HepG2 (cell line): ENCODE measurements around the gene TFEB. TPM values are rescaled to one million over a fixed set of nuclear protein-coding genes. Genes with fewer than 3 reads are reported as not detected.

Experiments
- ARNT2 ChIP-seq: sonication (generic); formaldehyde crosslinking; IDR thresholded peaks from 2 replicates; pipeline ENCODE4 v1.8.0; 2022; ENCODE audit warnings: mild to moderate bottlenecking, low read depth, missing genetic modification reagents, moderate library complexity
- ATF5 ChIP-seq: sonication (generic); formaldehyde crosslinking; IDR thresholded peaks from 2 replicates; pipeline ENCODE4 v1.4.0; 2020; ENCODE audit warnings: mild to moderate bottlenecking, low read depth, missing genetic modification reagents
- CBX2 ChIP-seq, 2 experiments: fragments of 200-600 bp in 1 of 2; sonication (generic); formaldehyde crosslinking in 1 of 2; IDR thresholded peaks; 2 replicates each; pipeline versions ENCODE4 v1.7.0 to v1.8.1; 2018 to 2022; ENCODE audit warnings: low read depth in 2 of 2, low read length in 1 of 2, mild to moderate bottlenecking in 1 of 2, missing genetic modification reagents in 1 of 2
- E2F1 ChIP-seq: sonication (generic); formaldehyde crosslinking; IDR thresholded peaks from 2 replicates; pipeline ENCODE4 v1.5.0; 2020; ENCODE audit warnings: missing genetic modification reagents
- HNRNPLL ChIP-seq: fragments of 200-400 bp; formaldehyde crosslinking; IDR thresholded peaks from 2 replicates; pipeline ENCODE4 v1.6.1; 2017; ENCODE audit warnings: mild to moderate bottlenecking, low read depth, low read length; ENCODE audit not compliant: poor library complexity, severe bottlenecking
- LBX2 ChIP-seq: sonication (generic); formaldehyde crosslinking; IDR thresholded peaks from 2 replicates; pipeline ENCODE4 v1.5.0; 2020; ENCODE audit warnings: missing genetic modification reagents, mild to moderate bottlenecking, borderline replicate concordance
- MEIS1 ChIP-seq: sonication (generic); formaldehyde crosslinking; IDR thresholded peaks from 2 replicates; pipeline ENCODE4 v1.9.0; 2021; ENCODE audit warnings: mild to moderate bottlenecking, missing genetic modification reagents, moderate library complexity, borderline replicate concordance
- PHF21A ChIP-seq: sonication (generic); formaldehyde crosslinking; IDR thresholded peaks from 2 replicates; pipeline ENCODE4 v1.5.0; 2020; ENCODE audit warnings: mild to moderate bottlenecking, missing genetic modification reagents
- SIN3A ChIP-seq: IDR thresholded peaks from 2 replicates; pipeline ENCODE4 v1.6.1; 2011; ENCODE audit warnings: low read depth, mild to moderate bottlenecking, control low read depth, low read length, borderline replicate concordance
- SOX5 ChIP-seq: IDR thresholded peaks from 2 replicates; pipeline ENCODE4 v1.6.1; 2016; ENCODE audit warnings: borderline replicate concordance
- TRIM24 ChIP-seq: sonication (generic); formaldehyde crosslinking; IDR thresholded peaks from 2 replicates; pipeline ENCODE4 v1.8.0; 2022; ENCODE audit warnings: mild to moderate bottlenecking, missing genetic modification reagents
- XRCC5 ChIP-seq: fragments of 200-400 bp; formaldehyde crosslinking; optimal IDR thresholded peaks from 2 replicates; pipeline ENCODE3; 2017; ENCODE audit warnings: mild to moderate bottlenecking, low read length
- ZHX1 ChIP-seq: sonication (generic); formaldehyde crosslinking; IDR thresholded peaks from 2 replicates; pipeline ENCODE4 v1.8.1; 2022; ENCODE audit warnings: low read depth, mild to moderate bottlenecking, missing genetic modification reagents
- ZNF143 ChIP-seq: sonication (generic); formaldehyde crosslinking; IDR thresholded peaks from 2 replicates; pipeline ENCODE4 v1.4.0; 2020; ENCODE audit warnings: missing genetic modification reagents
- ZNF234 ChIP-seq: sonication (generic); formaldehyde crosslinking; conservative IDR thresholded peaks from 2 replicates; pipeline ENCODE4 v1.5.1; 2020; ENCODE audit warnings: mild to moderate bottlenecking, missing genetic modification reagents
- ZNF280D ChIP-seq: sonication (generic); formaldehyde crosslinking; IDR thresholded peaks from 2 replicates; pipeline ENCODE4 v1.5.1; 2020; ENCODE audit warnings: mild to moderate bottlenecking, missing genetic modification reagents
- ZNF577 ChIP-seq: sonication (generic); formaldehyde crosslinking; IDR thresholded peaks from 2 replicates; pipeline ENCODE4 v1.4.0; 2020; ENCODE audit warnings: mild to moderate bottlenecking, low read depth, missing genetic modification reagents, borderline replicate concordance
- ZNF644 ChIP-seq: IDR thresholded peaks from 2 replicates; pipeline ENCODE4 v1.6.1; 2016; ENCODE audit warnings: low read depth
- ZNF724P ChIP-seq: sonication (generic); formaldehyde crosslinking; IDR thresholded peaks from 2 replicates; pipeline ENCODE4 v1.8.0; 2022; ENCODE audit warnings: missing genetic modification reagents, borderline replicate concordance
- ZNF780A ChIP-seq: sonication (generic); formaldehyde crosslinking; IDR thresholded peaks from 2 replicates; pipeline ENCODE4 v1.8.0; 2022; ENCODE audit warnings: mild to moderate bottlenecking, missing genetic modification reagents, moderate library complexity
- polyA plus RNA-seq, 8 experiments: library from polyadenylated mRNA; depleted of rRNA in 3 of 8; stranded (reverse) in 7 of 8; unstranded in 1 of 8; fragments of >200 nt; fragmentation: Illumina TruSeq in 4 of 8; extraction: Trizol in 4 of 8; gene quantifications; 2 replicates each; pipeline versions ENCODE4 v1.2.1 to v1.2.3, GENCODE V29; 2011 to 2016; ENCODE audit warnings: low read depth in 4 of 8, missing spikeins in 1 of 8, mixed read lengths in 1 of 8; ENCODE audit not compliant: insufficient read depth in 1 of 8
- total RNA-seq, 5 experiments: library from RNA; depleted of rRNA; stranded (reverse); fragments of >200 nt; fragmentation: Illumina TruSeq; extraction: Trizol; gene quantifications; 2 replicates each; pipeline ENCODE4 v1.2.3, GENCODE V29; 2016; ENCODE audit warnings: low read depth in 1 of 5

Gene TFEB
- total and polyA plus RNA-seq, 2 of the 13 experiments (the other 11 are each of a cell fraction or from before 2014, with no cell fraction given): 13.3 to 18.7 TPM

- no peak for TF ChIP-seq E2F1 (CRISPR knock-in tag)
- peak; percentile 80 for TF ChIP-seq ZNF280D (CRISPR knock-in tag)
- no peak for TF ChIP-seq CBX2 (IDR thresholded peaks at IDR 0.05; ENCODE audit: low read depth, low read length)
- TF ChIP-seq CBX2 (CRISPR knock-in tag; IDR thresholded peaks at IDR 0.05; ENCODE audit: low read depth): no peak
- no peak for TF ChIP-seq TRIM24 (CRISPR knock-in tag)
- no peak for TF ChIP-seq ZNF644 (CRISPR knock-in tag)
- TF ChIP-seq ZNF143: peak; percentile 83
- TF ChIP-seq ATF5 (CRISPR knock-in tag): 0 out of 2 replicates have a peak, but pooled peaks have one; percentile 35
- 0 out of 2 replicates have a peak, but pooled peaks have one; percentile 28 for TF ChIP-seq LBX2 (CRISPR knock-in tag)
- TF ChIP-seq SIN3A: peak; percentile 79; the same call in 1 of the 2 replicates
- TF ChIP-seq XRCC5: peak; percentile 98
- TF ChIP-seq ZHX1 (CRISPR knock-in tag): peak; percentile 85
- TF ChIP-seq SOX5 (CRISPR knock-in tag): peak; percentile 56
- TF ChIP-seq HNRNPLL: peak; percentile 83
- TF ChIP-seq MEIS1 (CRISPR knock-in tag): peak; percentile 72; the same call in 1 of the 2 replicates
- TF ChIP-seq ZNF780A (CRISPR knock-in tag): no peak
- TF ChIP-seq PHF21A: peak; percentile 68
- peak; percentile 72; the same call in 1 of the 2 replicates for TF ChIP-seq ZNF724P (CRISPR knock-in tag)
- no peak for TF ChIP-seq ZNF577
- TF ChIP-seq ARNT2 (CRISPR knock-in tag): peak; percentile 90
- peak; percentile 92 for TF ChIP-seq ZNF234
These were observed 44.6 kb upstream of the TFEB start, which contains the start of gene FRS3 (continued) for GRCh38 chr6:41779788-41780550.
